Measurements from ENCODE around the gene PUM1.

GRCh38 chr1:31012210-31012924 is 53.1 kb downstream of the PUM1 start:
- TF ChIP-seq, protein P1, sequence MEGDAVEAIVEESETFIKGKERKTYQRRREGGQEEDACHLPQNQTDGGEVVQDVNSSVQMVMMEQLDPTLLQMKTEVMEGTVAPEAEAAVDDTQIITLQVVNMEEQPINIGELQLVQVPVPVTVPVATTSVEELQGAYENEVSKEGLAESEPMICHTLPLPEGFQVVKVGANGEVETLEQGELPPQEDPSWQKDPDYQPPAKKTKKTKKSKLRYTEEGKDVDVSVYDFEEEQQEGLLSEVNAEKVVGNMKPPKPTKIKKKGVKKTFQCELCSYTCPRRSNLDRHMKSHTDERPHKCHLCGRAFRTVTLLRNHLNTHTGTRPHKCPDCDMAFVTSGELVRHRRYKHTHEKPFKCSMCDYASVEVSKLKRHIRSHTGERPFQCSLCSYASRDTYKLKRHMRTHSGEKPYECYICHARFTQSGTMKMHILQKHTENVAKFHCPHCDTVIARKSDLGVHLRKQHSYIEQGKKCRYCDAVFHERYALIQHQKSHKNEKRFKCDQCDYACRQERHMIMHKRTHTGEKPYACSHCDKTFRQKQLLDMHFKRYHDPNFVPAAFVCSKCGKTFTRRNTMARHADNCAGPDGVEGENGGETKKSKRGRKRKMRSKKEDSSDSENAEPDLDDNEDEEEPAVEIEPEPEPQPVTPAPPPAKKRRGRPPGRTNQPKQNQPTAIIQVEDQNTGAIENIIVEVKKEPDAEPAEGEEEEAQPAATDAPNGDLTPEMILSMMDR (IDR thresholded peaks at IDR 0.05), result no peak
- no peak for TF ChIP-seq POLR2A (IDR thresholded peaks at IDR 0.05)

Data from prostate gland (tissue), 2 donors.